Liver (tissue), 9 donors: Measurements from ENCODE around the gene SIDT2. TPM values are rescaled to one million over a fixed set of nuclear protein-coding genes. Genes with fewer than 3 reads are reported as not detected.
"Not testable (repeated sequence)": the region's sequence is repeated elsewhere in the genome, so short reads cannot be mapped to it uniquely, and the experiment has no call there.

Experiments
- DNase-seq: peaks from one replicate; pipeline ENCODE4 v3.0.0-alpha.2; 2017; ENCODE audit warnings: low spot score
- H3K27ac ChIP-seq, 2 donors: one replicate each; pipeline ENCODE4 v1.7.0; 2013; ENCODE audit warnings: inconsistent platforms in 2 of 2, low read length in 2 of 2, control low read depth in 1 of 2, low read depth in 1 of 2, mild to moderate bottlenecking in 1 of 2
- H3K27me3 ChIP-seq, 4 donors: one replicate each; pipeline versions ENCODE4 v1.6.1 to v1.7.0; 2013; ENCODE audit warnings: low read length in 3 of 4, inconsistent platforms in 1 of 4, mild to moderate bottlenecking in 1 of 4, moderate library complexity in 1 of 4; ENCODE audit not compliant: control insufficient read depth in 4 of 4, insufficient read depth in 4 of 4
- H3K36me3 ChIP-seq, 4 donors: one replicate each; pipeline versions ENCODE4 v1.6.1 to v1.7.0; 2013; ENCODE audit warnings: low read length in 3 of 4, mild to moderate bottlenecking in 3 of 4, low read depth in 1 of 4, moderate library complexity in 1 of 4; ENCODE audit not compliant: control insufficient read depth in 4 of 4, insufficient read depth in 3 of 4
- H3K4me1 ChIP-seq, 4 donors: one replicate each; pipeline versions ENCODE4 v1.6.1 to v1.7.0; 2013; ENCODE audit warnings: low read length in 3 of 4, mild to moderate bottlenecking in 3 of 4, moderate library complexity in 1 of 4; ENCODE audit not compliant: control insufficient read depth in 4 of 4, insufficient read depth in 4 of 4
- H3K4me3 ChIP-seq, 3 donors: one replicate each; pipeline versions ENCODE4 v1.6.1 to v1.7.0; 2013; ENCODE audit warnings: low read length in 3 of 3, control low read depth in 1 of 3, low read depth in 1 of 3, mild to moderate bottlenecking in 1 of 3
- H3K9ac ChIP-seq, 2 donors: one replicate each; pipeline ENCODE4 v1.7.0; 2013; ENCODE audit warnings: low read length in 2 of 2, mild to moderate bottlenecking in 2 of 2, moderate library complexity in 2 of 2, control low read depth in 1 of 2, low read depth in 1 of 2
- H3K9me3 ChIP-seq, 4 donors: one replicate each; pipeline versions ENCODE4 v1.6.1 to v1.7.0; 2013; ENCODE audit warnings: low read length in 3 of 4; ENCODE audit not compliant: control insufficient read depth in 4 of 4
- EGR1 ChIP-seq, 2 donors: IDR thresholded peaks; 2 replicates each; pipeline ENCODE4 v1.6.1; 2016 to 2018; ENCODE audit warnings: antibody characterized with exemption in 2 of 2, low read depth in 2 of 2
- FOXA1 ChIP-seq: IDR thresholded peaks from 2 replicates; pipeline ENCODE4 v1.6.1; 2016; ENCODE audit warnings: antibody characterized with exemption
- FOXA2 ChIP-seq: IDR thresholded peaks from 2 replicates; pipeline ENCODE4 v1.6.1; 2016; ENCODE audit warnings: antibody characterized with exemption
- GABPA ChIP-seq, 2 donors: IDR thresholded peaks in 1 of 2; conservative IDR thresholded peaks in 1 of 2; 2 replicates each; pipeline ENCODE4 v1.6.1; 2016; ENCODE audit warnings: antibody characterized with exemption in 2 of 2, mild to moderate bottlenecking in 1 of 2, moderate library complexity in 1 of 2
- HNF4A ChIP-seq, 2 donors: conservative IDR thresholded peaks; 2 replicates each; pipeline ENCODE4 v1.6.1; 2016; ENCODE audit warnings: antibody characterized with exemption in 2 of 2, mild to moderate bottlenecking in 2 of 2
- HNF4G ChIP-seq: IDR thresholded peaks from 2 replicates; pipeline ENCODE4 v1.6.1; 2016; ENCODE audit warnings: antibody characterized with exemption
- JUND ChIP-seq, 2 donors: IDR thresholded peaks; 2 replicates each; pipeline ENCODE4 v1.6.1; 2016; ENCODE audit warnings: antibody characterized with exemption in 2 of 2
- SP1 ChIP-seq: IDR thresholded peaks from 2 replicates; pipeline ENCODE4 v1.6.1; 2018; ENCODE audit warnings: antibody characterized with exemption, mild to moderate bottlenecking
- TAF1 ChIP-seq: conservative IDR thresholded peaks from 2 replicates; pipeline ENCODE4 v1.6.1; 2016; ENCODE audit warnings: antibody characterized with exemption, mild to moderate bottlenecking
- WGBS: extraction: QIAGEN DNeasy Blood & Tissue Kit; methylation state at CpG from one replicate; pipeline ENCODE4 v1.1.7; 2013; 5-methylcytosine and 5-hydroxymethylcytosine counted together
- polyA plus RNA-seq, 2 donors: library from polyadenylated mRNA; stranded (reverse) in 1 of 2; unstranded in 1 of 2; fragments of 200-250 nt in 1 of 2; fragments of >200 nt in 1 of 2; fragmentation: Nextera tagmentation in 1 of 2; extraction: Ambion mirVana in 1 of 2; gene quantifications; one replicate each; pipeline versions ENCODE4 v1.2.1 to v1.2.3, GENCODE V29; 2013 to 2015
- total RNA-seq, 2 donors: library from RNA; depleted of rRNA; stranded (reverse); fragments of >200 nt; gene quantifications; one replicate each; pipeline ENCODE4 v1.2.3, GENCODE V29; 2014
- donor health status: healthy.
- donor health status: healthy.
- donor health status: healthy.
- donor health status: healthy.
- donor health status: healthy.

SIDT2 gene
- total and polyA plus RNA-seq, 4 donors: 11.2 to 42.9 (median 22.4) TPM

DNA sequence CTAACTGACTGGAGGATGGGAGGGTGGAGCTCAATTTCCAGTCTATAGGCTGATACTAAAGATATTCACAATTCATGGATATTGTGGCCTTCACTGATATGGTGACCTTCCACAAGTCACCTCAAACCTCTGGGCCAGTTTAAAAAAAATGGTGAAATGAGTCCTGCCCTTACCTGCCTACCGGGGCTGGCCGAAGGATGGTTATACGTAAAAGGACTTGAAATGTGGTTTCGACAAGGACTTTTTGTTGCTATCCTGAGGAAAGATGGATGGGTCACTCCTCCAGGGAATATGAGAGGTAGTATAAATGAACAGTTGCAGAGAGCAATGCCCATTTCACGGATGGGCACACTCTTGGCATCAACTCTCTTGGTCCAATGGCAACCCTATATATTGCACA lies 28.9 kb downstream of the SIDT2 start:
- not testable (repeated sequence) for H3K4me1 ChIP-seq, DNase-seq, H3K27me3 ChIP-seq, H3K4me3 ChIP-seq, H3K9ac ChIP-seq, H3K27ac ChIP-seq, H3K9me3 ChIP-seq
- WGBS: 91% methylated on average over 5 of the region's 5 CpGs
- H3K36me3 ChIP-seq: peaks cover 0 to 27% (median 7%) of the 10 kb centered on the region in 4 donors

DNA sequence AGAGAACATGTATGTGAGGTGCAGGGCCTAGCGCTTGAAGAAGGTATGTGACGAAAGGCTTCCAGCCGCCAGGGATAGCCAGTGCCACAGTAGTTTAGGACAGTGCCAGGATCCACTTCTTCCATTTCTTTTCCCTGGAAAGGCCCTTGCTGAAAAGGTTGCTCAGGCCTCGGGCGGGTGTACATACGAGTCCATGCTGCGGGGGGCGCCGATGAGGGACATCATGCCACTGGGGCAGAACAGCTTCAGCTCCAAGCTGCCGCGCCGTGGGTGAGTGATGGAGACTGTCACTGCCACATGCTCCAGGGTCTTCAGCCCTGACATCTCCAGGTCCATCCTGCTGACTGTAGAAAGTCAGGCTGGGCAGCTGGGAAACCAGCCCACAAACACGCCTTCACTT lies 30.2 kb downstream of the SIDT2 start:
- H3K4me1 ChIP-seq, DNase-seq, H3K9ac ChIP-seq, H3K4me3 ChIP-seq, H3K27me3 ChIP-seq, H3K9me3 ChIP-seq, H3K27ac ChIP-seq: not testable (repeated sequence)
- WGBS: 90% methylated on average over 9 of the region's 13 CpGs
- H3K36me3 ChIP-seq: peaks cover 4 to 36% (median 10%) of the 10 kb centered on the region in 4 donors

DNA sequence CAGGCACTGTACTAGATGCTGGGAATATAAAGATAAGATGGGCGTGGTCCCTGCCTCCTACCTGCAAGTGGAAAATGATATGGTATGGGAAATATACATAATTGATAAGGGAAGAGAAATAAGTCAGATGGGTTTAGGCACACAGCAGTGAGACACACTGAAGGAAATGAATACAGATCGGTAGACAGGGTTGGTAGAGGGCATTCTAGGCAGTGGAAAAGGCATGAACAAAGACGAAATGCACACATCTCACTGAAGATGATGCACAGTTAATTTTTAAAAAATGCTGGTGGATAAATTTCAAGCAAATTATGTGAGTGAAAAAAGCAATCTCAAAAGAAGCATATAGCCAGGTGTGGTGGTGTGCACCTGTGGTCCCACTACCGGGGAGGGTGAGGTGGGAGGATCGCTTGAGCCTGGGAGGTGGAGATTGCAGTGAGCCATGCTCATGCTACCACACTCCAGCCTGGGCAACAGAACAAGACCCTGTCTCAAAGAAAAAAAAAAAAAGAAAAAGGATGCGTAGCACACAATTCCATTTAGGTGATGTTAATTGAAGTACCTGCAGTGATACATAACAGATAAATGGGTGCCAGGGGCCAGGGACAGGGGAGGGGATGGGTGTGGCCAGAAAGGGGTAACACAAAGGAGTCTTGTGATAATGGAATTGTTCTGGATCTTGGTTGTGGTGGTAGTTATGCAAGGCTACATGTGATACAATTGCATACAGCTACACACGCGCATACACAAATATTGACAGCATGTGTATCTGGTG lies 31.0 kb downstream of the SIDT2 start:
- not testable (repeated sequence) for H3K27ac ChIP-seq, H3K4me1 ChIP-seq, H3K27me3 ChIP-seq, H3K9ac ChIP-seq, H3K4me3 ChIP-seq, H3K9me3 ChIP-seq, DNase-seq
- H3K36me3 ChIP-seq: peaks cover 2 to 34% (median 15%) of the 10 kb centered on the region in 4 donors
- 93% methylated on average over 8 of the region's 8 CpGs for WGBS

DNA sequence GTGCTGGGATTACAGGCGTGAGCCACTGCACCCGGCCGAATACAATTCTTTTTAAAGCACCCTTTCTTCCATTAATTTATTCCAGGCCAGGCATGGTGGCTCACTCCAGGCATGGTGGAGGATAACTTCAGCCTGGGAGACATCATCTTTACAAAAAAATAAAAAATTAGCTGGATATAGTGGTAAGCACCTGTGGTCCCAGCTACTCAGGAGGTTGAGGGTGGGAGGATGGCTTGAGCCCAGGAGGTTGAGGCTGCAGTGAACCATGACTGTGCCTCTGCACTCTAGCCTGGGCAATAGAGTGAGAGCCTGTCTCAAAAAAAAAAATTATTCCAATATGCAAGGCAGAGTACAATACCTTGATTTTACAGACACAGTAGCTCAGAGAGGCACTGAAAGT lies 32.1 kb downstream of the SIDT2 start:
- H3K36me3 ChIP-seq: peaks cover 2 to 29% (median 16%) of the 10 kb centered on the region in 4 donors
- no peaks in the 10 kb centered on the region for H3K4me1 ChIP-seq
- no peak overlapping the region for H3K9ac ChIP-seq
- TF ChIP-seq FOXA2 (no peak), EGR1 (IDR thresholded peaks at IDR 0.05; ENCODE audit: low read depth in 2 of 2) (no peak), TAF1 (no peak), HNF4A (conservative IDR thresholded peaks at IDR 0.05) (no peak), JUND (IDR thresholded peaks at IDR 0.05) (no peak), HNF4G (no peak), SP1 (no peak), GABPA (IDR thresholded peaks at IDR 0.05 in 1 of 2, conservative IDR thresholded peaks at IDR 0.05 in 1 of 2) (no peak), FOXA1 (no peak)
- H3K27me3 ChIP-seq: no peaks in the 10 kb centered on the region
- DNase-seq: no peak
- no peaks in the 10 kb centered on the region for H3K9me3 ChIP-seq
- H3K4me3 ChIP-seq: no peak overlapping the region
- H3K27ac ChIP-seq: no peak overlapping the region
- WGBS: over 99% methylated on average over 3 of the region's 3 CpGs
